HS-5 (cell line): Measurements from ENCODE around the gene WBP1L.
"Not testable (repeated sequence)": the region's sequence is repeated elsewhere in the genome, so short reads cannot be mapped to it uniquely, and the experiment has no call there.

Experiments used
- DNase-seq: peaks from one replicate; pipeline ENCODE4 v3.0.0-alpha.2; 2012; ENCODE audit warnings: low read depth

WBP1L gene

GRCh38 chr10:102811346-102811745 lies 67.6 kb downstream of the WBP1L start:
- no peak for DNase-seq

- DNase-seq, result no peak
These were observed 68.6 kb downstream of the WBP1L start for GRCh38 chr10:102812231-102812876.

GRCh38 chr10:102813017-102813541 lies 69.3 kb downstream of the WBP1L start:
- no peak for DNase-seq

- no peak for DNase-seq
These were observed 70.1 kb downstream of the WBP1L start for GRCh38 chr10:102813734-102814452.

- DNase-seq, result no peak
These were observed 70.7 kb downstream of the WBP1L start for GRCh38 chr10:102814453-102814871.

GRCh38 chr10:102814873-102815661 lies 71.3 kb downstream of the WBP1L start:
- no peak for DNase-seq

GRCh38 chr10:102815790-102816549 lies 72.2 kb downstream of the WBP1L start:
- peak; percentile 63 for DNase-seq

GRCh38 chr10:102817175-102817574 lies 73.4 kb downstream of the WBP1L start:
- no peak for DNase-seq

GRCh38 chr10:102819054-102819453 lies 75.3 kb downstream of the WBP1L start:
- DNase-seq, result no peak

GRCh38 chr10:102820008-102820407 lies 76.3 kb downstream of the WBP1L start:
- not testable (repeated sequence) for DNase-seq

GRCh38 chr10:102822222-102822621 lies 78.5 kb downstream of the WBP1L start:
- DNase-seq, result no peak

- DNase-seq, result no peak
These were observed 80.9 kb downstream of the WBP1L start for GRCh38 chr10:102824664-102825063.

- no peak for DNase-seq
These were observed 82.5 kb downstream of the WBP1L start for GRCh38 chr10:102826148-102826796.

- DNase-seq, result no peak
These were observed 83.8 kb downstream of the WBP1L start for GRCh38 chr10:102827597-102827975.

- no peak for DNase-seq
These were observed 87.7 kb downstream of the WBP1L start for GRCh38 chr10:102831322-102832071.

- no peak for DNase-seq
These were observed 88.5 kb downstream of the WBP1L start for GRCh38 chr10:102832248-102832647.

- DNase-seq, result no peak
These were observed 89.2 kb downstream of the WBP1L start for GRCh38 chr10:102832987-102833386.

- DNase-seq, result no peak
These were observed 90.4 kb downstream of the WBP1L start for GRCh38 chr10:102834143-102834542.

GRCh38 chr10:102835007-102835482 lies 91.3 kb downstream of the WBP1L start:
- no peak for DNase-seq

- no peak for DNase-seq
These were observed 93.5 kb downstream of the WBP1L start, which contains the start of gene CYP17A1 for GRCh38 chr10:102837230-102837721. Gene CYP17A1, minus strand, starts transcription at chr10:102837413. Its CDS starts 52 bp downstream, at chr10:102837361.
